K562 (cell line): Measurements from ENCODE around the gene SH3BP2. TPM values are rescaled to one million over a fixed set of nuclear protein-coding genes. Genes with fewer than 3 reads are reported as not detected.

Experiments used
- BCL6 ChIP-seq: fragments of 250-450 bp; sonication (Bioruptor Pico); IDR thresholded peaks from 2 replicates; pipeline ENCODE4 v1.4.0; 2020
- CREM ChIP-seq: IDR thresholded peaks from 2 replicates; pipeline ENCODE4 v1.6.1; 2014; ENCODE audit warnings: antibody characterized with exemption, low read depth
- ETV5 ChIP-seq: sonication (generic); formaldehyde crosslinking; IDR thresholded peaks from 2 replicates; pipeline ENCODE4 v1.4.0; 2020; ENCODE audit warnings: low read depth, mild to moderate bottlenecking, missing genetic modification reagents
- HSF4 ChIP-seq: fragments of 250-450 bp; sonication (Bioruptor Pico); IDR thresholded peaks from 2 replicates; pipeline ENCODE4 v2.1.2; 2022; ENCODE audit warnings: mild to moderate bottlenecking, moderate library complexity, borderline replicate concordance
- KLF16 ChIP-seq: IDR thresholded peaks from 2 replicates; pipeline ENCODE4 v1.6.1; 2016; ENCODE audit warnings: antibody characterized with exemption
- LCOR ChIP-seq: sonication (generic); formaldehyde crosslinking; IDR thresholded peaks from 2 replicates; pipeline ENCODE4 v1.8.0; 2022; ENCODE audit warnings: mild to moderate bottlenecking, missing genetic modification reagents
- SAFB2 ChIP-seq: fragments of 200-400 bp; formaldehyde crosslinking; IDR thresholded peaks from 2 replicates; pipeline ENCODE4 v1.6.1; 2018; ENCODE audit warnings: borderline replicate concordance, low read length, low read depth, moderate library complexity; ENCODE audit not compliant: severe bottlenecking
- SLC30A9 ChIP-seq: fragments of 250-450 bp; sonication (Bioruptor Pico); IDR thresholded peaks from 2 replicates; pipeline ENCODE4 v1.8.0; 2022; ENCODE audit warnings: mild to moderate bottlenecking, moderate library complexity
- TCF3 ChIP-seq: sonication (generic); formaldehyde crosslinking; IDR thresholded peaks from 2 replicates; pipeline ENCODE4 v1.4.0; 2020; ENCODE audit warnings: mild to moderate bottlenecking, missing genetic modification reagents
- ZEB2 ChIP-seq: fragments of 450-650 bp; IDR thresholded peaks from 2 replicates; pipeline ENCODE4 v1.6.1; 2016
- ZFP36 ChIP-seq: fragments of 150-350 bp; IDR thresholded peaks from 2 replicates; pipeline ENCODE4 v1.6.1; 2018; ENCODE audit warnings: low read length, low read depth; ENCODE audit not compliant: partially characterized antibody
- ZNF274 ChIP-seq: IDR thresholded peaks from 2 replicates; pipeline ENCODE4 v1.6.1; 2011; ENCODE audit warnings: low read depth, mild to moderate bottlenecking, low read length, moderate library complexity, borderline replicate concordance
- polyA plus RNA-seq, 8 experiments: library from polyadenylated mRNA; depleted of rRNA in 4 of 8; stranded (reverse) in 5 of 8; unstranded in 3 of 8; fragments of >200 nt; fragmentation: Nextera tagmentation in 2 of 8; fragmentation: Illumina TruSeq in 1 of 8; extraction: Ambion mirVana in 2 of 8; extraction: Trizol in 1 of 8; gene quantifications; 2 replicates each; pipeline versions ENCODE4 v1.2.1 to v1.2.3, GENCODE V29; 2011 to 2014; ENCODE audit warnings: inconsistent platforms in 1 of 8, missing spikeins in 1 of 8
- total RNA-seq, 7 experiments: library from RNA; depleted of rRNA in 6 of 7; stranded (reverse); fragments of >200 nt in 6 of 7; fragmentation: Illumina TruSeq in 2 of 7; extraction: Trizol in 2 of 7; gene quantifications; 2 replicates each; pipeline versions ENCODE4 v1.2.1 to v1.2.3, GENCODE V29; 2011 to 2021; ENCODE audit warnings: low replicate concordance in 1 of 7
- TF ChIP-seq, protein P1 (sequence below), 2 experiments: fragments of 450-650 bp; formaldehyde crosslinking in 1 of 2; IDR thresholded peaks; 2 replicates each; pipeline versions ENCODE4 v1.4.0 to v1.6.1; 2014 to 2020; ENCODE audit warnings: mild to moderate bottlenecking in 2 of 2, borderline replicate concordance in 1 of 2, low read depth in 1 of 2
- TF ChIP-seq, protein P2 (sequence below), 2 experiments: IDR thresholded peaks in 1 of 2; conservative IDR thresholded peaks in 1 of 2; 2 replicates each; pipeline ENCODE4 v1.6.1; 2016; ENCODE audit warnings: low read depth in 2 of 2, mild to moderate bottlenecking in 1 of 2, missing compliant biosample characterization in 1 of 2, missing genetic modification characterization in 1 of 2, moderate library complexity in 1 of 2

SH3BP2 gene
- total and polyA plus RNA-seq, 9 of the 15 experiments (the other 6 are each of a cell fraction or from before 2014, with no cell fraction given), result 0.34 to 16.0 (median 5.1) TPM

DNA sequence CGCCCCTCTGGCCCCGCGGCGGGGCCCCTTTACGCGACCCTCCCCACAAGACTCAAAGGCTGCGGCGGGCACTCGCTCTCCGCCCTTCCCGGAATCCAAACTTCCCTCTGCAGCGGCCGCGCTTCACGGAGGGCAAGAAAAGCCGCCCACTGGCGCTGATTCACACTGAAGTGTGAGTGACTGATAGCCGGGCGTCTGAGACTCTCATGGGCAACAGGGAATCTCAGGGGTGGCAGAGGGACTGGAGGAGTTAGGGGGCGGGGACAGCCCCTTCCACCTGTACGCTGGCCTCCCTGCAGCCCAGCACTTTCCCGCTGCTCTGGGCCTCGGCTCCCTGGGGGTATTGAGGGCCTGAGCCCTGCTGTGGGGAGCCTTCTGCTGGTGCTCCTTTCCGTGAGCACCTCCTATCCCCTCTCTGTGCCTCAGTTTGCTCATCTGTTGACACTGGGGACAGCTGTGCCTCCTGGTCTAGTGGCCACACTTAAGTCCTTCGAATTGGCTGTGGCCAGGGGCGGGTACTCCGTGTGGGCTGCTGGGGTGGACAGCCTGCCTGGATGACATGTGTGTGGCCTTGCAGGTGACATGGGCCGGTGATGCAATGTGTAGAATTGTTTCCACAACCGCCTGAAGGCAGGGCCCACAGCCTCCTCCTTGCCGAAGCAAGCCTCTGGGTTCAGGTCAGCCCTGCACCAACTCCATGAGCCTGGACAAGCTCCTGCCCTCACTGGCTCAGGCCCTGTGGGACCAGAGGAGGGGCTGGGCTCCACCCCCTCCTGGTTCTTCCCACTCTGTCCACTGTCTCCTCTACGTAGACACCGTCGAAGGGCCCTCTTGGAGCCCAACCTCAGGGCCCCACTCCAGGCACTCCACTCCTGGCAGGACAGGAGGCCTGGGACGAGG is 951 bp downstream of the SH3BP2 start (continued):
- no peak for TF ChIP-seq ZNF274
- no peak for TF ChIP-seq SLC30A9 (CRISPR knock-in tag)
- TF ChIP-seq, protein P1, sequence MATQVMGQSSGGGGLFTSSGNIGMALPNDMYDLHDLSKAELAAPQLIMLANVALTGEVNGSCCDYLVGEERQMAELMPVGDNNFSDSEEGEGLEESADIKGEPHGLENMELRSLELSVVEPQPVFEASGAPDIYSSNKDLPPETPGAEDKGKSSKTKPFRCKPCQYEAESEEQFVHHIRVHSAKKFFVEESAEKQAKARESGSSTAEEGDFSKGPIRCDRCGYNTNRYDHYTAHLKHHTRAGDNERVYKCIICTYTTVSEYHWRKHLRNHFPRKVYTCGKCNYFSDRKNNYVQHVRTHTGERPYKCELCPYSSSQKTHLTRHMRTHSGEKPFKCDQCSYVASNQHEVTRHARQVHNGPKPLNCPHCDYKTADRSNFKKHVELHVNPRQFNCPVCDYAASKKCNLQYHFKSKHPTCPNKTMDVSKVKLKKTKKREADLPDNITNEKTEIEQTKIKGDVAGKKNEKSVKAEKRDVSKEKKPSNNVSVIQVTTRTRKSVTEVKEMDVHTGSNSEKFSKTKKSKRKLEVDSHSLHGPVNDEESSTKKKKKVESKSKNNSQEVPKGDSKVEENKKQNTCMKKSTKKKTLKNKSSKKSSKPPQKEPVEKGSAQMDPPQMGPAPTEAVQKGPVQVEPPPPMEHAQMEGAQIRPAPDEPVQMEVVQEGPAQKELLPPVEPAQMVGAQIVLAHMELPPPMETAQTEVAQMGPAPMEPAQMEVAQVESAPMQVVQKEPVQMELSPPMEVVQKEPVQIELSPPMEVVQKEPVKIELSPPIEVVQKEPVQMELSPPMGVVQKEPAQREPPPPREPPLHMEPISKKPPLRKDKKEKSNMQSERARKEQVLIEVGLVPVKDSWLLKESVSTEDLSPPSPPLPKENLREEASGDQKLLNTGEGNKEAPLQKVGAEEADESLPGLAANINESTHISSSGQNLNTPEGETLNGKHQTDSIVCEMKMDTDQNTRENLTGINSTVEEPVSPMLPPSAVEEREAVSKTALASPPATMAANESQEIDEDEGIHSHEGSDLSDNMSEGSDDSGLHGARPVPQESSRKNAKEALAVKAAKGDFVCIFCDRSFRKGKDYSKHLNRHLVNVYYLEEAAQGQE (IDR thresholded peaks at IDR 0.05; ENCODE audit: borderline replicate concordance), result no peak
- TF ChIP-seq, protein P1 (CRISPR knock-in tag; IDR thresholded peaks at IDR 0.05; ENCODE audit: low read depth), result no peak
- TF ChIP-seq BCL6, result no peak
- no peak for TF ChIP-seq ZEB2
- no peak for TF ChIP-seq ETV5 (CRISPR knock-in tag)
- no peak for TF ChIP-seq LCOR (CRISPR knock-in tag)
- no peak for TF ChIP-seq KLF16
- no peak for TF ChIP-seq TCF3 (CRISPR knock-in tag)
- no peak for TF ChIP-seq HSF4 (CRISPR knock-in tag)
- peak; percentile 40 for TF ChIP-seq ZFP36
- TF ChIP-seq CREM, result no peak
- TF ChIP-seq SAFB2, result no peak
- TF ChIP-seq, protein P2, sequence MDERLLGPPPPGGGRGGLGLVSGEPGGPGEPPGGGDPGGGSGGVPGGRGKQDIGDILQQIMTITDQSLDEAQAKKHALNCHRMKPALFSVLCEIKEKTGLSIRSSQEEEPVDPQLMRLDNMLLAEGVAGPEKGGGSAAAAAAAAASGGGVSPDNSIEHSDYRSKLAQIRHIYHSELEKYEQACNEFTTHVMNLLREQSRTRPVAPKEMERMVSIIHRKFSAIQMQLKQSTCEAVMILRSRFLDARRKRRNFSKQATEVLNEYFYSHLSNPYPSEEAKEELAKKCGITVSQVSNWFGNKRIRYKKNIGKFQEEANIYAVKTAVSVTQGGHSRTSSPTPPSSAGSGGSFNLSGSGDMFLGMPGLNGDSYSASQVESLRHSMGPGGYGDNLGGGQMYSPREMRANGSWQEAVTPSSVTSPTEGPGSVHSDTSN (CRISPR knock-in tag; IDR thresholded peaks at IDR 0.05; ENCODE audit: low read depth), result no peak
- TF ChIP-seq, protein P2 (tag; conservative IDR thresholded peaks at IDR 0.05; ENCODE audit: low read depth), result no peak
